ENCODE results near the gene FHL3.

Gene FHL3

GRCh38 chr1:38005195-38006007 lies at the start of gene FHL3:
Gene FHL3 (minus strand): TSS chr1:38005514. CDS start chr1:37999412, 6,102 bp downstream.
- Histone ChIP-seq H3K27me3 (no peaks in the 10 kb centered on the region), H3K4me1 (ENCODE audit: control insufficient read depth in 1 of 2, insufficient read depth in 1 of 2, low read depth in 1 of 2, low read length in 1 of 2) (peaks cover 41 to 52% of the 10 kb centered on the region in 2 experiments), H3K9me3 (no peaks in the 10 kb centered on the region), H3K4me3 (ENCODE audit: low read depth in 1 of 2, low read length in 1 of 2) (peak within 1 kb of the TSS; percentile 77 to 92), H3K27ac (peak within 1 kb of the TSS; percentile 91), H3K36me3 (no peaks in the 10 kb centered on the region)
- TF ChIP-seq CTCF (IDR thresholded peaks at IDR 0.05) = no peak

GRCh38 chr1:38053416-38054091 lies 48.2 kb upstream of the FHL3 start:
- Histone ChIP-seq H3K4me3 (ENCODE audit: low read depth in 1 of 2, low read length in 1 of 2) (no peak overlapping the region), H3K4me1 (ENCODE audit: control insufficient read depth in 1 of 2, insufficient read depth in 1 of 2, low read depth in 1 of 2, low read length in 1 of 2) (no peaks in the 10 kb centered on the region), H3K27me3 (peaks cover 92% of the 10 kb centered on the region), H3K27ac (no peak overlapping the region), H3K36me3 (no peaks in the 10 kb centered on the region), H3K9me3 (no peaks in the 10 kb centered on the region)
- no peak for TF ChIP-seq CTCF (IDR thresholded peaks at IDR 0.05)

GRCh38 chr1:38052750-38053415 lies 47.6 kb upstream of the FHL3 start:
- H3K36me3 ChIP-seq = no peaks in the 10 kb centered on the region
- TF ChIP-seq CTCF (IDR thresholded peaks at IDR 0.05) = no peak
- H3K4me1 ChIP-seq (ENCODE audit: control insufficient read depth in 1 of 2, insufficient read depth in 1 of 2, low read depth in 1 of 2, low read length in 1 of 2) = no peaks in the 10 kb centered on the region
- H3K9me3 ChIP-seq = no peaks in the 10 kb centered on the region
- H3K27ac ChIP-seq = no peak overlapping the region
- peaks cover 97% of the 10 kb centered on the region for H3K27me3 ChIP-seq
- no peak overlapping the region for H3K4me3 ChIP-seq (ENCODE audit: low read depth in 1 of 2, low read length in 1 of 2)

GRCh38 chr1:38051079-38051543 lies 45.8 kb upstream of the FHL3 start:
- no peaks in the 10 kb centered on the region for H3K9me3 ChIP-seq
- no peak overlapping the region for H3K27ac ChIP-seq
- no peak overlapping the region for H3K4me3 ChIP-seq (ENCODE audit: low read depth in 1 of 2, low read length in 1 of 2)
- H3K27me3 ChIP-seq = peaks cover 97% of the 10 kb centered on the region
- H3K4me1 ChIP-seq (ENCODE audit: control insufficient read depth in 1 of 2, insufficient read depth in 1 of 2, low read depth in 1 of 2, low read length in 1 of 2) = peaks cover 0 to 9% of the 10 kb centered on the region in 2 experiments
- no peak for TF ChIP-seq CTCF (IDR thresholded peaks at IDR 0.05)
- no peaks in the 10 kb centered on the region for H3K36me3 ChIP-seq

- Histone ChIP-seq H3K27ac (no peak overlapping the region), H3K4me1 (ENCODE audit: control insufficient read depth in 1 of 2, insufficient read depth in 1 of 2, low read depth in 1 of 2, low read length in 1 of 2) (peaks cover 2 to 12% of the 10 kb centered on the region in 2 experiments), H3K27me3 (peaks cover 97% of the 10 kb centered on the region), H3K9me3 (no peaks in the 10 kb centered on the region), H3K4me3 (ENCODE audit: low read depth in 1 of 2, low read length in 1 of 2) (no peak overlapping the region), H3K36me3 (no peaks in the 10 kb centered on the region)
- TF ChIP-seq CTCF (IDR thresholded peaks at IDR 0.05) = no peak
Measured at GRCh38 chr1:38050397-38051078, 45.2 kb upstream of the FHL3 start.

Measured in neutrophil (primary cell).